OCI-LY7 (cell line): Measurements from ENCODE around the gene CEP57L1. TPM values are rescaled to one million over a fixed set of nuclear protein-coding genes. Genes with fewer than 3 reads are reported as not detected.
A peak's percentile ranks its signal among the peaks of the same experiment; 100 is the strongest.

Experiments
- BruUV-seq: library from RNA; stranded (reverse); fragments of 400-500 nt; replicated peaks from 2 replicates; lab custom pipeline; 2021; lab: Mats Ljungman, UMichigan
- CTCF ChIA-PET: fragments of 300-600 bp; sonication (Branson Sonifier 250); formaldehyde crosslinking; loops from one replicate; lab custom pipeline; 2022; ENCODE audit warnings: antibody characterized with exemption; ENCODE audit not compliant: unreplicated experiment; lab: Charles Lee
- POLR2A ChIA-PET: fragments of 300-600 bp; sonication (Branson Sonifier 250); formaldehyde crosslinking; loops from one replicate; lab custom pipeline; 2022; ENCODE audit warnings: antibody characterized with exemption; lab: Charles Lee
- DNase-seq: peaks from one replicate; pipeline ENCODE4 v3.0.0-alpha.2; 2015; ENCODE audit warnings: low spot score
- H2AFZ ChIP-seq: fragments of 200-600 bp; sonication (generic), shearing (Covaris generic); 2 replicates; pipeline ENCODE4 v1.6.1; 2014; ENCODE audit warnings: mild to moderate bottlenecking, antibody characterized with exemption, low read length, moderate library complexity
- H3K27ac ChIP-seq: fragments of 200-600 bp; sonication (generic); 2 replicates; pipeline ENCODE4 v1.5.1; 2014; ENCODE audit warnings: mixed run types, low read depth, mild to moderate bottlenecking, moderate library complexity, low read length, inconsistent platforms; ENCODE audit not compliant: poor library complexity, severe bottlenecking
- H3K36me3 ChIP-seq: fragments of 200-600 bp; sonication (generic); 2 replicates; pipeline ENCODE4 v1.6.1; 2014; ENCODE audit warnings: mild to moderate bottlenecking, antibody characterized with exemption, low read length, moderate library complexity, mixed read lengths; ENCODE audit not compliant: insufficient read depth
- H3K4me1 ChIP-seq: fragments of 200-600 bp; sonication (generic); 2 replicates; pipeline ENCODE4 v1.5.1; 2014; ENCODE audit warnings: mild to moderate bottlenecking, low read length; ENCODE audit not compliant: insufficient read depth, poor library complexity, severe bottlenecking
- H3K4me2 ChIP-seq: fragments of 200-600 bp; sonication (generic); 2 replicates; pipeline ENCODE4 v1.6.1; 2014; ENCODE audit warnings: mild to moderate bottlenecking, low read length
- H3K4me3 ChIP-seq: fragments of 200-600 bp; sonication (generic); 2 replicates; pipeline ENCODE4 v1.5.1; 2014; ENCODE audit warnings: mild to moderate bottlenecking, low read depth, low read length; ENCODE audit not compliant: poor library complexity, severe bottlenecking
- H3K79me2 ChIP-seq: fragments of 200-600 bp; sonication (generic); 2 replicates; pipeline ENCODE4 v1.6.1; 2016; ENCODE audit warnings: low read depth, mild to moderate bottlenecking, low read length, moderate library complexity, mixed read lengths; ENCODE audit not compliant: insufficient read depth
- H3K9me2 ChIP-seq: fragments of 200-600 bp; sonication (generic); 2 replicates; pipeline ENCODE4 v1.6.1; 2016; ENCODE audit warnings: mild to moderate bottlenecking, low read length, mixed read lengths; ENCODE audit not compliant: insufficient read depth
- H3K9me3 ChIP-seq: fragments of 200-600 bp; sonication (generic); 2 replicates; pipeline ENCODE4 v1.6.1; 2014; ENCODE audit warnings: mild to moderate bottlenecking, mixed run types, low read length, mixed read lengths
- H4K20me1 ChIP-seq: fragments of 200-600 bp; sonication (generic); 2 replicates; pipeline ENCODE4 v1.6.1; 2014; ENCODE audit warnings: mild to moderate bottlenecking, antibody characterized with exemption, low read length, moderate library complexity, mixed read lengths; ENCODE audit not compliant: insufficient read depth
- CTCF ChIP-seq: fragments of 200-600 bp; sonication (generic); conservative IDR thresholded peaks from 2 replicates; pipeline ENCODE4 v1.5.1; 2014; ENCODE audit warnings: mild to moderate bottlenecking, antibody characterized with exemption, low read length, moderate library complexity, mixed read lengths
- EZH2phosphoT487 ChIP-seq: fragments of 200-600 bp; sonication (generic); IDR thresholded peaks from 2 replicates; pipeline ENCODE4 v1.6.1; 2018; ENCODE audit warnings: low read depth, borderline replicate concordance, mild to moderate bottlenecking, mixed run types, antibody characterized with exemption, low read length, moderate library complexity, mixed read lengths
- intact Hi-C: fragments of 100-400 bp; cut with micrococcal nuclease; formaldehyde crosslinking; loops from one replicate; pipeline ENCODE4 v1.10.0; 2022; ENCODE audit not compliant: unreplicated experiment
- total RNA-seq, 2 experiments: library from RNA; depleted of rRNA in 1 of 2; stranded (reverse); fragments of >200 nt in 1 of 2; shearing (Covaris generic) in 1 of 2; gene quantifications; 2 replicates each; pipeline ENCODE4 v1.2.3, GENCODE V29; 2014 to 2022

CEP57L1 gene
- total RNA-seq, 2 experiments from 2014 or later: 22.7 to 28.2 TPM

GRCh38 chr6:109059153-109059552 lies 36.2 kb upstream of the CEP57L1 start:
- H3K4me2 ChIP-seq: peak overlapping the region; percentile 43
- no peaks in the 10 kb centered on the region for H3K9me2 ChIP-seq
- intact Hi-C loops: loop anchor here (5.0 kb wide), 1 partner anchor 52 kb away; no protein-coding TSS in a partner anchor
- BruUV-seq: no TSS peak
- no peak for DNase-seq
- H4K20me1 ChIP-seq: no peaks in the 10 kb centered on the region
- H3K4me3 ChIP-seq: no peak overlapping the region
- H3K27ac ChIP-seq: no peak overlapping the region
- ChIA-PET CTCF (no interaction called here), POLR2A (interaction anchor here (0.6 to 0.8 kb wide), 3 partner anchors 8 to 206 kb away, joined by 4 to 5 read pairs (median 5); no protein-coding TSS in a partner anchor)
- H3K4me1 ChIP-seq: peaks cover 30% of the 10 kb centered on the region
- H3K79me2 ChIP-seq: peaks cover 4% of the 10 kb centered on the region; the same call in 1 of the 2 replicates
- H3K36me3 ChIP-seq: no peaks in the 10 kb centered on the region
- 0 out of 2 replicates have a peak, but pooled peaks cover 3% of the 10 kb centered on the region for H3K9me3 ChIP-seq
- TF ChIP-seq CTCF (no peak), EZH2phosphoT487 (no peak)
- H2AFZ ChIP-seq: peak overlapping the region; percentile 59

GRCh38 chr6:109059571-109060021 lies 35.7 kb upstream of the CEP57L1 start:
- CTCF ChIA-PET: no interaction called here
- peak overlapping the region; percentile 59 for H2AFZ ChIP-seq
- no peak overlapping the region for H3K27ac ChIP-seq

More at GRCh38 chr6:109059571-109060021, 35.7 kb upstream of the CEP57L1 start:
- Histone ChIP-seq H3K79me2 (peaks cover 4% of the 10 kb centered on the region; the same call in 1 of the 2 replicates), H3K4me3 (no peak overlapping the region), H3K36me3 (no peaks in the 10 kb centered on the region), H4K20me1 (no peaks in the 10 kb centered on the region), H3K4me2 (peak overlapping the region; percentile 43), H3K9me2 (no peaks in the 10 kb centered on the region), H3K4me1 (peaks cover 30% of the 10 kb centered on the region), H3K9me3 (0 out of 2 replicates have a peak, but pooled peaks cover 3% of the 10 kb centered on the region)
- no peak for TF ChIP-seq EZH2phosphoT487
- TF ChIP-seq CTCF: peak; percentile 65
- POLR2A ChIA-PET: interaction anchor here (0.6 to 1.5 kb wide), 5 partner anchors 8 to 587 kb away, joined by 3 to 8 read pairs (median 5); no protein-coding TSS in a partner anchor
- peak; percentile 26 for DNase-seq
- intact Hi-C loops: loop anchor here (5.0 kb wide), 1 partner anchor 52 kb away; no protein-coding TSS in a partner anchor
- BruUV-seq: no TSS peak
